ENCODE results near the gene PCSK6. TPM values are rescaled to one million over a fixed set of nuclear protein-coding genes. Genes with fewer than 3 reads are reported as not detected.

PCSK6 gene
- total RNA-seq, 1 experiment from 2014 or later = 2.9 TPM

DNA sequence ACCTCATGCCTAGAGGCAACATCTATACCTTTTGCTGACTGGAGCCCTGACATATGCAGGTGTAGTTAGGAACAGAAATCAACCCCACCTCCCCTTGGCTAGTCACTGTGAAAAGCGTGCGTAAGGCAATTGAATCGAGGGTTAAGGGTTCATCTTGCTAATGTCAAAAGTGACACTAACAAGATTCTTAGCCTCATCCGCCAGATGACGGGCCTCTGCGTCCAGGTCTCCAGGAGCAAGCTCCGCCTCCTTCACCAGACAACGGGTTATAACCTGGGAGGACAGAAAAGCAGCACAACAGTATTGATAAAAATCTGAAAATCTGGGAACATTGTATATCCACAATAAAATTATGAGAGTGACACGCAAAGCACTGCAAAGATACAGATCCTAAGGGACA is 216.9 kb downstream of the PCSK6 start (continued):
- TF ChIP-seq, protein P1, sequence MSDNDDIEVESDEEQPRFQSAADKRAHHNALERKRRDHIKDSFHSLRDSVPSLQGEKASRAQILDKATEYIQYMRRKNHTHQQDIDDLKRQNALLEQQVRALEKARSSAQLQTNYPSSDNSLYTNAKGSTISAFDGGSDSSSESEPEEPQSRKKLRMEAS (CRISPR knock-in tag; IDR thresholded peaks at IDR 0.05) = no peak
- TF ChIP-seq, protein P2, sequence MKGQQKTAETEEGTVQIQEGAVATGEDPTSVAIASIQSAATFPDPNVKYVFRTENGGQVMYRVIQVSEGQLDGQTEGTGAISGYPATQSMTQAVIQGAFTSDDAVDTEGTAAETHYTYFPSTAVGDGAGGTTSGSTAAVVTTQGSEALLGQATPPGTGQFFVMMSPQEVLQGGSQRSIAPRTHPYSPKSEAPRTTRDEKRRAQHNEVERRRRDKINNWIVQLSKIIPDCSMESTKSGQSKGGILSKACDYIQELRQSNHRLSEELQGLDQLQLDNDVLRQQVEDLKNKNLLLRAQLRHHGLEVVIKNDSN (CRISPR knock-in tag; IDR thresholded peaks at IDR 0.05) = no peak

DNA sequence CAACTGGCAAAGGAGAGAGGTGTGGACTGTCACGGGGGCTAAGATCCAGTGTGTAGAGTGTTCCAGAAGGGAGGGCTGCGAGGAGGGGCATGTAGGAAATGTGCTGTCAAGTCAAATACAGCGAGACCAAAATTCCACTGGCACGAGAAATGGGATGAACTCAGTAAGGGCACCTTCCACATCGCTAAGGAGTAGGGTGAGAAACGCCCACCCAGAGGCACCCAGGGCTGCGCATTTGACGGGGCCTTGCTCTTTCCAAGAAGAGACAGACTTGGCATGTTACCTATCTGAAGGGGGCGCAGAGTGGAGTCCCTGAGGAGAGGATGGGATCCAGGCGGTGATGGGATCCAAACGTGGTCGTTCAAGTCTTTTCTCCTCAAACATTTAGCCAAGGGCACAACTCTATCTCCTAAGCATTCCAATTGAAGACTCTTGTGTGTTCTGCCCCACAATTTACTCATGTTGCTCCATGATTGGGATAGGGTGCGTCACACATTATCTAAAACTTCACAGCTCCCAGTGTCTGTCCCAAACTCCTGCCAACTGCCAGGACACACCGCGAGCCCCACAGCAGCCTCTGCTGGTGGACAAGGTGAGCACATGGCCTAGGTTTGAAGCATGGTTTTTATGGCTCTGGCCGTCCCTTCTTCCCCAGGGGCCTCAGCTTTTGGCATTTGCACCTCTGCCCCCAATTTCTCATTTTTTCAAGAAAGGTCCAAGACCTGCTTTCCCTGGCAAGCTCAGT is 219.9 kb downstream of the PCSK6 start:
- ChIA-PET POLR2A (no interaction called here), CTCF (interaction anchor here (0.6 to 4.3 kb wide), 16 partner anchors 11 to 262 kb away, joined by 3 to 38 read pairs (median 4); no protein-coding TSS in a partner anchor)
- peaks cover 11% of the 10 kb centered on the region for H3K4me1 Mint-ChIP-seq
- no peak overlapping the region for H3K4me3 Mint-ChIP-seq
- TF ChIP-seq, protein P1 (CRISPR knock-in tag; IDR thresholded peaks at IDR 0.05) = peak; percentile 45; the same call in 1 of the 2 replicates
- TF ChIP-seq NR2C2 (CRISPR knock-in tag; IDR thresholded peaks at IDR 0.05) = no peak
- no peak for TF ChIP-seq MXD4 (CRISPR knock-in tag; IDR thresholded peaks at IDR 0.05; ENCODE audit: borderline replicate concordance)
- TF ChIP-seq ZNF396 (CRISPR knock-in tag; IDR thresholded peaks at IDR 0.05; ENCODE audit: borderline replicate concordance) = no peak
- TF ChIP-seq TP53 (CRISPR knock-in tag; IDR thresholded peaks at IDR 0.05) = no peak
- no peak for TF ChIP-seq CREM (CRISPR knock-in tag; IDR thresholded peaks at IDR 0.05)
- H3K36me3 Mint-ChIP-seq = peaks cover 55% of the 10 kb centered on the region
- H3K27me3 Mint-ChIP-seq (ENCODE audit: low read depth) = no peaks in the 10 kb centered on the region
- H3K27ac Mint-ChIP-seq = no peak overlapping the region
- no peak for DNase-seq (ENCODE audit: low spot score)
- H3K9me3 Mint-ChIP-seq = no peaks in the 10 kb centered on the region
- ATAC-seq = peak; percentile 74

DNA sequence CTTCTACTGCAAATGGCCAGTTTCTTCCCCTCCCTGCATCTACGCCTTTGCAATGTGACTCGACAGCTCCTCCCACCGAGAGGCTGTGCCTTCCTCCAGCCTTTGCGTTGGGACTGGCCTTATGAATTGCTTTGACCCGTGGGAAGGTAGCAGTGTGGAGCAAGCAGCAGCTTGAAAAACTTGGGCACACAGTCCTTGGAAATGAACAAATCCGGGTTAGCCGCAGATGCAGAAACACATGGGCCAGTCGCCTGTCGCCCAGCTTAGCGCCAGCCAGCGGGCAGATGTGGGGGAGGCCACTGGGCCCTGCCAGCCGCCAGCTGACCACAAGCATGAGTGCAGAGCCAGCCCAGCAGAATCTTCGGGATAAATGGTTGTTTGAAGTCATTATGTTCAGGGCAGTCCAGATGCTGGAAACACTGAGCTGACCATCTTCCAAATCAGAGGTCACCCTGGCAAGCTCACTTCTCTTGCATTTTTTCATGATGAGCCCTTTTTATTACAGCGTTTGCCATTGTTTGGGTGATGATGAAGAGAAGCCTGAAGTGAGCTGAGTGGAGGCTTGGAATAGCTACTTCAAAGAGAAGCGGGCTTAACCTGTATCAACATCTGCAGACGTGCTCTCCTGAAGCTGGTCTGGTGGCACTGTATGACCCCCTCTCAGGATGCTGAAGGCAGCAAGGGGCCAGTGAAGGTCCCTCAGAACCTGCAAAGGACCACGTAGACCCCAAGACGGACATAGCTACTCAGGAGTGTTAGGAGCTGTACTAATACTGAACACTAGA is 222.0 kb downstream of the PCSK6 start:
- H3K4me1 Mint-ChIP-seq = peaks cover 11% of the 10 kb centered on the region
- no peak for DNase-seq (ENCODE audit: low spot score)
- POLR2A ChIA-PET = interaction anchor here (1.0 to 1.5 kb wide), 2 partner anchors 28 to 57 kb away, joined by 3 read pairs; partner anchors contain the start of gene SNRPA1
- H3K9me3 Mint-ChIP-seq = no peaks in the 10 kb centered on the region; the same call in 1 of the 2 replicates
- H3K36me3 Mint-ChIP-seq = peaks cover 34% of the 10 kb centered on the region
- H3K4me3 Mint-ChIP-seq = no peak overlapping the region
- peak overlapping the region; percentile 38; the same call in 1 of the 2 replicates for H3K27ac Mint-ChIP-seq
- peak; percentile 71 for ATAC-seq
- CTCF ChIA-PET = interaction anchor here (0.6 to 4.3 kb wide), 15 partner anchors 9 to 388 kb away, joined by 3 to 38 read pairs (median 5); partner anchors contain the start of gene CHSY1
- no peaks in the 10 kb centered on the region for H3K27me3 Mint-ChIP-seq (ENCODE audit: low read depth)
- TF ChIP-seq ZNF317 (CRISPR knock-in tag; IDR thresholded peaks at IDR 0.05; ENCODE audit: borderline replicate concordance, low read depth) (no peak), TEAD4 (CRISPR knock-in tag; IDR thresholded peaks at IDR 0.05) (no peak), PRRX2 (CRISPR knock-in tag; IDR thresholded peaks at IDR 0.05) (no peak), ZNF416 (CRISPR knock-in tag; IDR thresholded peaks at IDR 0.05) (no peak)
- TF ChIP-seq, protein P1 (CRISPR knock-in tag; IDR thresholded peaks at IDR 0.05) = no peak
- TF ChIP-seq, protein P3, sequence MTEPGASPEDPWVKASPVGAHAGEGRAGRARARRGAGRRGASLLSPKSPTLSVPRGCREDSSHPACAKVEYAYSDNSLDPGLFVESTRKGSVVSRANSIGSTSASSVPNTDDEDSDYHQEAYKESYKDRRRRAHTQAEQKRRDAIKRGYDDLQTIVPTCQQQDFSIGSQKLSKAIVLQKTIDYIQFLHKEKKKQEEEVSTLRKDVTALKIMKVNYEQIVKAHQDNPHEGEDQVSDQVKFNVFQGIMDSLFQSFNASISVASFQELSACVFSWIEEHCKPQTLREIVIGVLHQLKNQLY (CRISPR knock-in tag; IDR thresholded peaks at IDR 0.05) = no peak
- TF ChIP-seq, protein P4, sequence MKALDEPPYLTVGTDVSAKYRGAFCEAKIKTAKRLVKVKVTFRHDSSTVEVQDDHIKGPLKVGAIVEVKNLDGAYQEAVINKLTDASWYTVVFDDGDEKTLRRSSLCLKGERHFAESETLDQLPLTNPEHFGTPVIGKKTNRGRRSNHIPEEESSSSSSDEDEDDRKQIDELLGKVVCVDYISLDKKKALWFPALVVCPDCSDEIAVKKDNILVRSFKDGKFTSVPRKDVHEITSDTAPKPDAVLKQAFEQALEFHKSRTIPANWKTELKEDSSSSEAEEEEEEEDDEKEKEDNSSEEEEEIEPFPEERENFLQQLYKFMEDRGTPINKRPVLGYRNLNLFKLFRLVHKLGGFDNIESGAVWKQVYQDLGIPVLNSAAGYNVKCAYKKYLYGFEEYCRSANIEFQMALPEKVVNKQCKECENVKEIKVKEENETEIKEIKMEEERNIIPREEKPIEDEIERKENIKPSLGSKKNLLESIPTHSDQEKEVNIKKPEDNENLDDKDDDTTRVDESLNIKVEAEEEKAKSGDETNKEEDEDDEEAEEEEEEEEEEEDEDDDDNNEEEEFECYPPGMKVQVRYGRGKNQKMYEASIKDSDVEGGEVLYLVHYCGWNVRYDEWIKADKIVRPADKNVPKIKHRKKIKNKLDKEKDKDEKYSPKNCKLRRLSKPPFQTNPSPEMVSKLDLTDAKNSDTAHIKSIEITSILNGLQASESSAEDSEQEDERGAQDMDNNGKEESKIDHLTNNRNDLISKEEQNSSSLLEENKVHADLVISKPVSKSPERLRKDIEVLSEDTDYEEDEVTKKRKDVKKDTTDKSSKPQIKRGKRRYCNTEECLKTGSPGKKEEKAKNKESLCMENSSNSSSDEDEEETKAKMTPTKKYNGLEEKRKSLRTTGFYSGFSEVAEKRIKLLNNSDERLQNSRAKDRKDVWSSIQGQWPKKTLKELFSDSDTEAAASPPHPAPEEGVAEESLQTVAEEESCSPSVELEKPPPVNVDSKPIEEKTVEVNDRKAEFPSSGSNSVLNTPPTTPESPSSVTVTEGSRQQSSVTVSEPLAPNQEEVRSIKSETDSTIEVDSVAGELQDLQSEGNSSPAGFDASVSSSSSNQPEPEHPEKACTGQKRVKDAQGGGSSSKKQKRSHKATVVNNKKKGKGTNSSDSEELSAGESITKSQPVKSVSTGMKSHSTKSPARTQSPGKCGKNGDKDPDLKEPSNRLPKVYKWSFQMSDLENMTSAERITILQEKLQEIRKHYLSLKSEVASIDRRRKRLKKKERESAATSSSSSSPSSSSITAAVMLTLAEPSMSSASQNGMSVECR (CRISPR knock-in tag; IDR thresholded peaks at IDR 0.05; ENCODE audit: borderline replicate concordance) = no peak
- TF ChIP-seq, protein P5, sequence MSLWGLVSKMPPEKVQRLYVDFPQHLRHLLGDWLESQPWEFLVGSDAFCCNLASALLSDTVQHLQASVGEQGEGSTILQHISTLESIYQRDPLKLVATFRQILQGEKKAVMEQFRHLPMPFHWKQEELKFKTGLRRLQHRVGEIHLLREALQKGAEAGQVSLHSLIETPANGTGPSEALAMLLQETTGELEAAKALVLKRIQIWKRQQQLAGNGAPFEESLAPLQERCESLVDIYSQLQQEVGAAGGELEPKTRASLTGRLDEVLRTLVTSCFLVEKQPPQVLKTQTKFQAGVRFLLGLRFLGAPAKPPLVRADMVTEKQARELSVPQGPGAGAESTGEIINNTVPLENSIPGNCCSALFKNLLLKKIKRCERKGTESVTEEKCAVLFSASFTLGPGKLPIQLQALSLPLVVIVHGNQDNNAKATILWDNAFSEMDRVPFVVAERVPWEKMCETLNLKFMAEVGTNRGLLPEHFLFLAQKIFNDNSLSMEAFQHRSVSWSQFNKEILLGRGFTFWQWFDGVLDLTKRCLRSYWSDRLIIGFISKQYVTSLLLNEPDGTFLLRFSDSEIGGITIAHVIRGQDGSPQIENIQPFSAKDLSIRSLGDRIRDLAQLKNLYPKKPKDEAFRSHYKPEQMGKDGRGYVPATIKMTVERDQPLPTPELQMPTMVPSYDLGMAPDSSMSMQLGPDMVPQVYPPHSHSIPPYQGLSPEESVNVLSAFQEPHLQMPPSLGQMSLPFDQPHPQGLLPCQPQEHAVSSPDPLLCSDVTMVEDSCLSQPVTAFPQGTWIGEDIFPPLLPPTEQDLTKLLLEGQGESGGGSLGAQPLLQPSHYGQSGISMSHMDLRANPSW (CRISPR knock-in tag; conservative IDR thresholded peaks at IDR 0.05; ENCODE audit: low read depth) = no peak
- TF ChIP-seq, protein P6, sequence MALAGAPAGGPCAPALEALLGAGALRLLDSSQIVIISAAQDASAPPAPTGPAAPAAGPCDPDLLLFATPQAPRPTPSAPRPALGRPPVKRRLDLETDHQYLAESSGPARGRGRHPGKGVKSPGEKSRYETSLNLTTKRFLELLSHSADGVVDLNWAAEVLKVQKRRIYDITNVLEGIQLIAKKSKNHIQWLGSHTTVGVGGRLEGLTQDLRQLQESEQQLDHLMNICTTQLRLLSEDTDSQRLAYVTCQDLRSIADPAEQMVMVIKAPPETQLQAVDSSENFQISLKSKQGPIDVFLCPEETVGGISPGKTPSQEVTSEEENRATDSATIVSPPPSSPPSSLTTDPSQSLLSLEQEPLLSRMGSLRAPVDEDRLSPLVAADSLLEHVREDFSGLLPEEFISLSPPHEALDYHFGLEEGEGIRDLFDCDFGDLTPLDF (CRISPR knock-in tag; IDR thresholded peaks at IDR 0.05) = no peak
- TF ChIP-seq, protein P7, sequence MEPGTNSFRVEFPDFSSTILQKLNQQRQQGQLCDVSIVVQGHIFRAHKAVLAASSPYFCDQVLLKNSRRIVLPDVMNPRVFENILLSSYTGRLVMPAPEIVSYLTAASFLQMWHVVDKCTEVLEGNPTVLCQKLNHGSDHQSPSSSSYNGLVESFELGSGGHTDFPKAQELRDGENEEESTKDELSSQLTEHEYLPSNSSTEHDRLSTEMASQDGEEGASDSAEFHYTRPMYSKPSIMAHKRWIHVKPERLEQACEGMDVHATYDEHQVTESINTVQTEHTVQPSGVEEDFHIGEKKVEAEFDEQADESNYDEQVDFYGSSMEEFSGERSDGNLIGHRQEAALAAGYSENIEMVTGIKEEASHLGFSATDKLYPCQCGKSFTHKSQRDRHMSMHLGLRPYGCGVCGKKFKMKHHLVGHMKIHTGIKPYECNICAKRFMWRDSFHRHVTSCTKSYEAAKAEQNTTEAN (CRISPR knock-in tag; IDR thresholded peaks at IDR 0.05) = no peak
- TF ChIP-seq, protein P8, sequence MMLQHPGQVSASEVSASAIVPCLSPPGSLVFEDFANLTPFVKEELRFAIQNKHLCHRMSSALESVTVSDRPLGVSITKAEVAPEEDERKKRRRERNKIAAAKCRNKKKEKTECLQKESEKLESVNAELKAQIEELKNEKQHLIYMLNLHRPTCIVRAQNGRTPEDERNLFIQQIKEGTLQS (CRISPR knock-in tag; conservative IDR thresholded peaks at IDR 0.05) = no peak
